Measurements from ENCODE around the gene APOBEC3B. TPM values are rescaled to one million over a fixed set of nuclear protein-coding genes. Genes with fewer than 3 reads are reported as not detected.

APOBEC3B gene
- total RNA-seq, 1 experiment from 2014 or later = 11.3 TPM

GRCh38 chr22:38952281-38952993 lies 29.7 kb upstream of the APOBEC3B start:
- H3F3A ChIP-seq (ENCODE audit: low read length, unreplicated experiment) = no peaks in the 10 kb centered on the region
- H3K9me2 ChIP-seq (replicated peaks; ENCODE audit: low read length) = no peaks in the 10 kb centered on the region
- H2AFZ ChIP-seq (ENCODE audit: low read length) = no peak overlapping the region
- BruUV-seq (replicated peaks) = no TSS peak
- no peaks in the 10 kb centered on the region for H3K27me3 ChIP-seq (ENCODE audit: low read length)
- TF ChIP-seq EZH2 (IDR thresholded peaks at IDR 0.05; ENCODE audit: low read length, unreplicated experiment) (no peak), CTCF (conservative IDR thresholded peaks at IDR 0.05; ENCODE audit: low read depth, low read length) (no peak), EZH2phosphoT487 (IDR thresholded peaks at IDR 0.05; ENCODE audit: borderline replicate concordance, low read length) (no peak)
- H3K4me3 ChIP-seq (ENCODE audit: low read length) = no peak overlapping the region
- no peak for DNase-seq
- no peaks in the 10 kb centered on the region for H3K79me2 ChIP-seq (ENCODE audit: low read length)
- no peak overlapping the region for H3K4me2 ChIP-seq (ENCODE audit: low read length)
- H4K20me1 ChIP-seq (ENCODE audit: low read length) = no peaks in the 10 kb centered on the region
- H3K36me3 ChIP-seq (ENCODE audit: low read depth, low read length) = no peaks in the 10 kb centered on the region
- intact Hi-C loops (cut with micrococcal nuclease) = no loop called here
- no peaks in the 10 kb centered on the region for H3K4me1 ChIP-seq (ENCODE audit: insufficient read depth, low read length)
- CTCF ChIA-PET = no interaction called here
- no peak overlapping the region for H3K9ac ChIP-seq (ENCODE audit: low read length)
- no peaks in the 10 kb centered on the region for H3K9me3 ChIP-seq (ENCODE audit: low read length)
- POLR2A ChIA-PET (ENCODE audit: unreplicated experiment) = no interaction called here
- no peak for ATAC-seq
- H3K27ac ChIP-seq (ENCODE audit: low read length) = no peak overlapping the region

- ChIA-PET CTCF (no interaction called here), POLR2A (ENCODE audit: unreplicated experiment) (no interaction called here)
- H2AFZ ChIP-seq (ENCODE audit: low read length) = no peak overlapping the region
- no peak for DNase-seq
- no peak overlapping the region for H3K27ac ChIP-seq (ENCODE audit: low read length)
- no TSS peak for BruUV-seq (replicated peaks)
- no peak for TF ChIP-seq EZH2phosphoT487 (IDR thresholded peaks at IDR 0.05; ENCODE audit: borderline replicate concordance, low read length)
- no peak for TF ChIP-seq EZH2 (IDR thresholded peaks at IDR 0.05; ENCODE audit: low read length, unreplicated experiment)
- no peak for TF ChIP-seq CTCF (conservative IDR thresholded peaks at IDR 0.05; ENCODE audit: low read depth, low read length)
- no peak overlapping the region for H3K4me3 ChIP-seq (ENCODE audit: low read length)
- H3K36me3 ChIP-seq (ENCODE audit: low read depth, low read length) = no peaks in the 10 kb centered on the region
- H3F3A ChIP-seq (ENCODE audit: low read length, unreplicated experiment) = no peaks in the 10 kb centered on the region
- no peaks in the 10 kb centered on the region for H3K9me3 ChIP-seq (ENCODE audit: low read length)
- no peaks in the 10 kb centered on the region for H3K27me3 ChIP-seq (ENCODE audit: low read length)
- H4K20me1 ChIP-seq (ENCODE audit: low read length) = no peaks in the 10 kb centered on the region
- no peak for ATAC-seq
- no peak overlapping the region for H3K4me2 ChIP-seq (ENCODE audit: low read length)
- no peaks in the 10 kb centered on the region for H3K4me1 ChIP-seq (ENCODE audit: insufficient read depth, low read length)
- no peaks in the 10 kb centered on the region for H3K79me2 ChIP-seq (ENCODE audit: low read length)
- H3K9me2 ChIP-seq (replicated peaks; ENCODE audit: low read length) = no peaks in the 10 kb centered on the region
- intact Hi-C loops (cut with micrococcal nuclease) = no loop called here
- no peak overlapping the region for H3K9ac ChIP-seq (ENCODE audit: low read length)
These were observed 29.1 kb upstream of the APOBEC3B start for GRCh38 chr22:38953091-38953490.

- no peak overlapping the region for H3K4me2 ChIP-seq (ENCODE audit: low read length)
- no peaks in the 10 kb centered on the region for H3K9me2 ChIP-seq (replicated peaks; ENCODE audit: low read length)
- no peaks in the 10 kb centered on the region for H3K4me1 ChIP-seq (ENCODE audit: insufficient read depth, low read length)
- ATAC-seq (no peak; the same call in 1 of the 2 replicates), DNase-seq (peak; percentile 6)
- H4K20me1 ChIP-seq (ENCODE audit: low read length) = no peaks in the 10 kb centered on the region
- H3K79me2 ChIP-seq (ENCODE audit: low read length) = no peaks in the 10 kb centered on the region
- POLR2A ChIA-PET (ENCODE audit: unreplicated experiment) = no interaction called here
- H3F3A ChIP-seq (ENCODE audit: low read length, unreplicated experiment) = no peaks in the 10 kb centered on the region
- H3K27me3 ChIP-seq (ENCODE audit: low read length) = no peaks in the 10 kb centered on the region
- BruUV-seq (replicated peaks) = no TSS peak
- H3K9ac ChIP-seq (ENCODE audit: low read length) = no peak overlapping the region
- CTCF ChIA-PET = no interaction called here
- no peak for TF ChIP-seq EZH2phosphoT487 (IDR thresholded peaks at IDR 0.05; ENCODE audit: borderline replicate concordance, low read length)
- H3K9me3 ChIP-seq (ENCODE audit: low read length) = no peaks in the 10 kb centered on the region
- H3K36me3 ChIP-seq (ENCODE audit: low read depth, low read length) = no peaks in the 10 kb centered on the region
- H2AFZ ChIP-seq (ENCODE audit: low read length) = no peak overlapping the region
- intact Hi-C loops (cut with micrococcal nuclease) = no loop called here
- no peak overlapping the region for H3K27ac ChIP-seq (ENCODE audit: low read length)
- no peak overlapping the region for H3K4me3 ChIP-seq (ENCODE audit: low read length)
These were observed 28.4 kb upstream of the APOBEC3B start for GRCh38 chr22:38953577-38954413.

All from PC-3 (cell line).